Thyroid gland (tissue), 4 donors: ENCODE results near the gene CDAN1. TPM values are rescaled to one million over a fixed set of nuclear protein-coding genes. Genes with fewer than 3 reads are reported as not detected.

ENCODE experiments used
- DNase-seq, 2 donors: peaks; one replicate each; pipeline ENCODE4 v3.0.0-alpha.2; 2019
- H3K27ac ChIP-seq, 3 donors: fragments of 200-600 bp; sonication (generic); 1 replicate in 2 of 3; 2 replicates in 1 of 3; pipeline ENCODE4 v1.5.1; 2016 to 2019; ENCODE audit warnings: mild to moderate bottlenecking in 1 of 3, moderate library complexity in 1 of 3
- H3K27me3 ChIP-seq: fragments of 200-600 bp; sonication (generic); one replicate; pipeline ENCODE4 v1.5.1; 2019
- H3K36me3 ChIP-seq, 2 donors: fragments of 200-600 bp; sonication (generic); one replicate each; pipeline ENCODE4 v1.5.1; 2016 to 2019
- H3K4me1 ChIP-seq, 2 donors: fragments of 200-600 bp; sonication (generic); one replicate each; pipeline ENCODE4 v1.5.1; 2017 to 2019
- H3K4me3 ChIP-seq, 3 donors: fragments of 200-600 bp; sonication (generic); replicated peaks in 1 of 3; 1 replicate in 2 of 3; 2 replicates in 1 of 3; pipeline ENCODE4 v1.5.1; 2016; ENCODE audit warnings: mild to moderate bottlenecking in 1 of 3
- H3K9me3 ChIP-seq: fragments of 200-600 bp; sonication (generic); one replicate; pipeline ENCODE4 v1.5.1; 2017
- POLR2A ChIP-seq, 2 donors: fragments of 450-650 bp; IDR thresholded peaks; one replicate each; pipeline ENCODE4 v1.6.1; 2017; ENCODE audit warnings: antibody characterized with exemption in 2 of 2, mild to moderate bottlenecking in 2 of 2, moderate library complexity in 1 of 2
- WGBS, 2 donors: methylation state at CpG; one replicate each; pipeline ENCODE4 v1.1.5; 2017; 5-methylcytosine and 5-hydroxymethylcytosine counted together
- intact Hi-C: fragments of 100-400 bp; cut with DNase I; formaldehyde crosslinking; loops from one replicate; pipeline ENCODE4 v1.15.1; 2023
- total RNA-seq, 4 donors: library from RNA; depleted of rRNA; stranded (reverse); fragments of >200 nt; gene quantifications; one replicate each; pipeline ENCODE4 v1.2.3, GENCODE V29; 2016
- TF ChIP-seq, protein P1 (sequence below), 6 experiments: fragments of 200-600 bp in 3 of 6; fragments of 450-650 bp in 3 of 6; sonication (generic) in 3 of 6; IDR thresholded peaks; one replicate each; pipeline ENCODE4 v1.5.1; 2016 to 2019; ENCODE audit warnings: antibody characterized with exemption in 6 of 6, mild to moderate bottlenecking in 2 of 6, inconsistent platforms in 1 of 6, moderate library complexity in 1 of 6

Gene CDAN1
- total RNA-seq, 4 donors from 2014 or later, result 9.4 to 15.9 (median 12.6) TPM

DNA sequence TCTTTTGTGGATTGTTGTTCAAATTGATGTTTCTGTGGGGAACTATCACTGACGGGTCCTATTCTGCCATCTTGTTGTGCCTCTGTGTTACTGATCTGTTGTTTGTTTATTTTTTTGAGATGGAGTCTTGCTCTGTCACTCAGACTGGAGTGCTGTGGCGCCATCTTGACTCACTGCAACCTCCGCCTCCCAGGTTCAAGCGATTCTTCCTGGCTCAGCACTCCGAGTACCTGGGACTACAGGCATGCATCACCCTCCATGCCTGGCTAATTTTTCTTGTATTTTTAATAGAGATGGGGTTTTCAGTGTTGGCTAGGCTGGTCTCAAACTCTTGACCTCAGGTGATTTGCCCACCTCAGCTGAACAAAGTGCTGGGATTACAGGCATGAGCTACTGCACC lies 31.6 kb downstream of the CDAN1 start:
- 96 to 97% methylated on average over 5 of the region's 5 CpGs for WGBS, 2 donors

GRCh38 chr15:42704492-42704926 lies 32.4 kb downstream of the CDAN1 start:
- H3K27ac ChIP-seq, result no peak overlapping the region
- TF ChIP-seq POLR2A (IDR thresholded peaks at IDR 0.05), result no peak
- TF ChIP-seq, protein P1, sequence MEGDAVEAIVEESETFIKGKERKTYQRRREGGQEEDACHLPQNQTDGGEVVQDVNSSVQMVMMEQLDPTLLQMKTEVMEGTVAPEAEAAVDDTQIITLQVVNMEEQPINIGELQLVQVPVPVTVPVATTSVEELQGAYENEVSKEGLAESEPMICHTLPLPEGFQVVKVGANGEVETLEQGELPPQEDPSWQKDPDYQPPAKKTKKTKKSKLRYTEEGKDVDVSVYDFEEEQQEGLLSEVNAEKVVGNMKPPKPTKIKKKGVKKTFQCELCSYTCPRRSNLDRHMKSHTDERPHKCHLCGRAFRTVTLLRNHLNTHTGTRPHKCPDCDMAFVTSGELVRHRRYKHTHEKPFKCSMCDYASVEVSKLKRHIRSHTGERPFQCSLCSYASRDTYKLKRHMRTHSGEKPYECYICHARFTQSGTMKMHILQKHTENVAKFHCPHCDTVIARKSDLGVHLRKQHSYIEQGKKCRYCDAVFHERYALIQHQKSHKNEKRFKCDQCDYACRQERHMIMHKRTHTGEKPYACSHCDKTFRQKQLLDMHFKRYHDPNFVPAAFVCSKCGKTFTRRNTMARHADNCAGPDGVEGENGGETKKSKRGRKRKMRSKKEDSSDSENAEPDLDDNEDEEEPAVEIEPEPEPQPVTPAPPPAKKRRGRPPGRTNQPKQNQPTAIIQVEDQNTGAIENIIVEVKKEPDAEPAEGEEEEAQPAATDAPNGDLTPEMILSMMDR (IDR thresholded peaks at IDR 0.05), result peak; percentile 50 to 88 (median 78)
- no peaks in the 10 kb centered on the region for H3K27me3 ChIP-seq
- H3K4me3 ChIP-seq, result no peak overlapping the region
- no peaks in the 10 kb centered on the region for H3K36me3 ChIP-seq
- WGBS, 2 donors, result 26 to 29% methylated on average over 4 of the region's 4 CpGs
- no peaks in the 10 kb centered on the region for H3K9me3 ChIP-seq
- DNase-seq, result peak; percentile 70 to 76
- intact Hi-C loops, result loop anchor here (2.0 kb wide), 1 partner anchor 222 kb away; no protein-coding TSS in a partner anchor
- H3K4me1 ChIP-seq, result peaks cover 0 to 3% of the 10 kb centered on the region in 2 donors

More for the DNA sequence above, 31.6 kb downstream of the CDAN1 start:
- Histone ChIP-seq H3K9me3 (no peaks in the 10 kb centered on the region), H3K36me3 (no peaks in the 10 kb centered on the region), H3K4me1 (peaks cover 0 to 3% of the 10 kb centered on the region in 2 donors), H3K4me3 (no peak overlapping the region), H3K27me3 (no peaks in the 10 kb centered on the region), H3K27ac (no peak overlapping the region)
- DNase-seq, result no peak
- intact Hi-C loops, result loop anchor here (2.0 kb wide), 1 partner anchor 221 kb away; no protein-coding TSS in a partner anchor
- TF ChIP-seq, protein P1 (IDR thresholded peaks at IDR 0.05), result no peak
- TF ChIP-seq POLR2A (IDR thresholded peaks at IDR 0.05), result no peak

DNA sequence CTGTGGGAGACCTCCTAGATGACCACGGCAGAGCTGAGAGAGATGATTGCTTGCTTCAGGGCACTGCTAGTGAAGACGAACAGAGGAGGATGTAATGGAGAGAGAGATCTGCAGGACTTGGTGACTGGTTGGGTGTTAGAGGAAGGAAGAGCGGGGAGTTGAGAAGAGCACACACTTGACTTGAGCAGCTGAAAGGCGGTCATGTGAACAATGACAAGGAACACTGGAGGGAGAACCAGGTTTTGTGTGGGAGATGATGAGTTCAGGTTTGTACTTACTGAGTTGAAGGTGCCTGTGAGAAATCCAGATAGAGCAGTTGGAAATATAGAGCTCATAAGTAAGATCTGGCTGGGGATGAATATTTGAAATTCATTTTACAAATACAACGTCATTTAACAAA lies 40.3 kb downstream of the CDAN1 start:
- no peaks in the 10 kb centered on the region for H3K4me1 ChIP-seq
- no peaks in the 10 kb centered on the region for H3K9me3 ChIP-seq
- 72 to 82% methylated on average over 5 of the region's 5 CpGs for WGBS, 2 donors
- H3K27me3 ChIP-seq, result no peaks in the 10 kb centered on the region
- DNase-seq, result no peak
- H3K4me3 ChIP-seq, result no peak overlapping the region
- TF ChIP-seq, protein P1 (IDR thresholded peaks at IDR 0.05), result no peak
- TF ChIP-seq POLR2A (IDR thresholded peaks at IDR 0.05), result no peak
- intact Hi-C loops, result no loop called here
- no peaks in the 10 kb centered on the region for H3K36me3 ChIP-seq
- H3K27ac ChIP-seq, result no peak overlapping the region

GRCh38 chr15:42695527-42696071 lies 41.3 kb downstream of the CDAN1 start:
- intact Hi-C loops, result no loop called here
- no peak overlapping the region for H3K4me3 ChIP-seq
- no peaks in the 10 kb centered on the region for H3K36me3 ChIP-seq
- H3K27ac ChIP-seq, result no peak overlapping the region
- TF ChIP-seq, protein P1 (IDR thresholded peaks at IDR 0.05), result no peak
- TF ChIP-seq POLR2A (IDR thresholded peaks at IDR 0.05), result no peak
- H3K4me1 ChIP-seq, result no peaks in the 10 kb centered on the region
- H3K27me3 ChIP-seq, result no peaks in the 10 kb centered on the region
- H3K9me3 ChIP-seq, result no peaks in the 10 kb centered on the region
- 95 to 97% methylated on average over 6 of the region's 6 CpGs for WGBS, 2 donors
- no peak for DNase-seq

DNA sequence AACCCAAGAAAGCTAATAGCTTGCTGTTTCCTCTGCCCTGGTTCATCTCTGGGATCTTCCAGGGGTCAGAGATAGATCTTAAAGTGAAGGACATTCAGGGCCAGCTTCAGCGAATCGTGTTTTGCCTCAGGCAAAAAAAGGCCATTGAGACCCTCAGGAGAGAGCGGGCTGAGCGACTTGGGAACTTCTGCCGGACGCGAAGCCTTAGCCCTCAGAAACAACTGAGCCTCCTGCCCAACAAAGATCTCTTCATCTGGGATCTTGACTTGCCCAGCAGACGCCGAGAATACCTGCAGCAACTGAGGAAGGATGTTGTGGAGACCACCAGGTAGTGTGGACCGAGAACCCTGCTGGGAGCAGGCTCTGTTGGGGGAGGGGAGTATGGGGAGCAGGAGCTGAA lies 42.5 kb downstream of the CDAN1 start:
- intact Hi-C loops, result no loop called here
- H3K9me3 ChIP-seq, result no peaks in the 10 kb centered on the region
- WGBS, 2 donors, result 94 to 99% methylated on average over 10 of the region's 10 CpGs
- H3K27me3 ChIP-seq, result no peaks in the 10 kb centered on the region
- no peak overlapping the region for H3K4me3 ChIP-seq
- no peak overlapping the region for H3K27ac ChIP-seq
- TF ChIP-seq, protein P1 (IDR thresholded peaks at IDR 0.05), result no peak
- no peak for TF ChIP-seq POLR2A (IDR thresholded peaks at IDR 0.05)
- DNase-seq, result no peak
- no peaks in the 10 kb centered on the region for H3K36me3 ChIP-seq
- no peaks in the 10 kb centered on the region for H3K4me1 ChIP-seq
